KOPT-K1 (cell line): ENCODE results near the gene ZNF107.
"Not testable (repeated sequence)": the region's sequence is repeated elsewhere in the genome, so short reads cannot be mapped to it uniquely, and the experiment has no call there.

Experiments used
- H3K27ac ChIP-seq: fragments of 200-600 bp; sonication (generic); 2 replicates; pipeline ENCODE4 v1.5.1; 2016; ENCODE audit warnings: antibody characterized with exemption, mild to moderate bottlenecking, low read depth, low read length; ENCODE audit not compliant: poor library complexity, severe bottlenecking
- H3K36me3 ChIP-seq: fragments of 200-600 bp; sonication (generic); 2 replicates; pipeline ENCODE4 v1.5.1; 2017; ENCODE audit warnings: antibody characterized with exemption, mild to moderate bottlenecking, low read length, moderate library complexity; ENCODE audit not compliant: insufficient read depth
- H3K9me3 ChIP-seq: fragments of 200-600 bp; sonication (generic); 2 replicates; pipeline ENCODE4 v1.5.1; 2017; ENCODE audit warnings: antibody characterized with exemption, low read length, mild to moderate bottlenecking; ENCODE audit not compliant: insufficient read depth, poor library complexity, severe bottlenecking

Gene ZNF107

DNA sequence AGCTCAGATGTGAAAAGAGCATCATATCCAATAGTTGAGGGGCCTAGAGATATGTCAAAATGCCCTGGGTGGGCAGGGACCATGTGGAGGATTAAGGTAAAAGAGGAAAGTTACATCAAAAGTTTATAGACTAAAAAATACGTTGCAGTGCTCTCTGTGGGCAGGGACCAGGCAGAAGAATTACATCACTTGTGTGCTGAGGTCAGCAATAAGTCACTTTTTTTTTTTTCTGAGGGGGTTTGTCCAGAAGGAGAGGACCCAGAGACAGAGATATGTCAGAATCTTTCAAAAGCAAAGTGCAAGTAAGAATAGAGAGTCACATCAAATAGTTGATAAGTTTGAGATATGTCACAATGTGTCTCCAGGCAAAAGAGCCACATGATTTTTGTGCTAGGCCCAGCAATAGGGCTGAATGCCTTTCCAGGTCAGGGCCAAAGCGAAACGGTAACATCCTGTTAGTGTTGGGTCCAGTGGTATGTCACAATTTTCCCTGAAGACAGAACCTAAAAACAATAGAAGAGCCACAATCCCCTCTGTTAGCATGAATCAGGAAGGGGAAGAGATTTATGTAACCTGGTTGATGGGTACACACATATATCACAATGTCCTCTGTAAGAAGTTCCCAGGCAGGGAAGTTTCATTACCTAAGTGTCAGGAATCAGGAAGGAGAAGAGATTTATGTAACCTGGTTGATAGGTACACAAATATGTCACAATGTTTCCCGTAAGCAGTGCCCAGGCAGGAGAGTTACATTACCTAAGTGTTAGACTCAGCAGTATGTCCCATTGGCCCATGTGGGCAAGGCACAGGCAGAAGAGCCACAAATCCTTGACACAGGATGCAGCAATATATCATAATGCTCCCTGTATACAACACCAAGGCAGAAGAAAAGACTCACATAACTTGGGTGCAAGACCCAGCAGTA, 28.1 kb upstream of the ZNF107 start:
- peaks cover 6% of the 10 kb centered on the region for H3K9me3 ChIP-seq
- no peaks in the 10 kb centered on the region for H3K36me3 ChIP-seq
- no peak overlapping the region for H3K27ac ChIP-seq

DNA sequence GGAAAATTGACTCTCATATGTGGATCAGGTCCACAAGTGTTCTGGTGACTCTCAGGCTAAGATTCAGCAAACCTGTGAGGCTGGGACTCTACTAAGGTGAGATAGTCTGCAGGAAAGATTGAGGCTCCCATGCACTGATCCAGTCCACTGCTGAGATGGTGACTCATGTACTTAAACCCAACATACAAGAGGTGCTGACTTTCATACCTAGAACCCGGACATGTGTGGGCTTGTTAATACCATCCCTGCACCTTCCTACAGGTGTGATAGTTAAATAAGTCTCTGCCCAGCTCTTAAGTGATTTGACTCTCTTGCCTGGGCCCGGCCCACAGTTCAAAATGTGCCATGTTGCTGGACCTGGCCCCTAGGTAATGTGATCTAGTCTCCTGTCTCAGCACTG, 27.1 kb upstream of the ZNF107 start:
- Histone ChIP-seq H3K9me3 (peaks cover 12% of the 10 kb centered on the region), H3K36me3 (no peaks in the 10 kb centered on the region), H3K27ac (no peak overlapping the region)

DNA sequence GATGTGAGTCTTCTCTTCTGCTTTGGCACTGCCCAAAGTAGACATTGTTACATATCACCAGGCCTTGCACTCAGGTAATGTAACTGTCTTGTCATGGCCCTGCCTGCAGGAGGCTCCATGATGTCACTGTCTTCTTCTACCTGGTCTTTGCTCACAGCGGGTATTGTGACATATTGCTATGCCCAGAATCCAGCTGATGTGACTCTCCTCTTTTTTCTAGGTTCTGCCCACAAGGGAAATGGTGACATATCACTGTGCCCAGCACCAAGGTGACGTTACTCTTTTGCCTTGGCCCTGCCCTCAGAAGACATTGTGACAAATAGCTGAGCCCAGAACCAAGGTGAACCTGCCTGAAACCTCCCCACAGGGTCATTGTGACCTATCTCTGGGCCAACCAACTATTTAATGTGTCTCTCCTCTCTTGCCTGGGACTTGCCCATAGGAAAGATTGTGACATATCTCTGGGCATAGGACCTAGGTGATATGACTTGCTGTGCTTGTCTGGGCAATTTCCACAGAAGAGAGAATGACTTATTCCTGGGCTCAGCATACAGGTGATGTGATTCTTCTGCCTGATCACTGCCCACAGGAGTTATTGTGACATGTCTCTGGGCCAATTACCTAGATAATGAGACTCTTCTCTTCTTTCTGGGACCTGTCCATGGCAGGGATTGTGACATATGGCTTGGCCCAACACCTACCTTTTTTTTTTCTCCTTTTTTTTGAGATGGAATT, 26.5 kb upstream of the ZNF107 start:
- no peak overlapping the region for H3K27ac ChIP-seq
- peaks cover 12% of the 10 kb centered on the region for H3K9me3 ChIP-seq
- no peaks in the 10 kb centered on the region for H3K36me3 ChIP-seq

DNA sequence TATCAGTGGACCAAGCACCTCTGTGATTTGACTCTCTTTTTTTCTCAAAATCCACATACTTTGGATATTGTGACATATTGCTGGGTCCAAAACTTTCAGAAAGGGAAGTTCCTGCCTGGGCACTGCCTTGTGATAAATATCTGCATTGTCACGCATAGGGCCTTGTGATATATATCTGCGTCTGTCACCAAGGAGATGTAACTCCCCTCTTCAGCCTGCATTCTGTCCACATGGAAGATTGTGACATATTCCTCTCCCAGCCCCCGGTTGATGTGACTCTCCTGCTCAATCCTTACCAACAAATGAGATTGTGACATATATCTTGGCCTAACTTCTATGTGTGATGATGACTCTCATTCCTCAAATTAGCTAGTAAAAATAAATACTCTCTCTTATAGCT, 25.4 kb upstream of the ZNF107 start:
- Histone ChIP-seq H3K27ac (no peak overlapping the region), H3K9me3 (peaks cover 12% of the 10 kb centered on the region), H3K36me3 (no peaks in the 10 kb centered on the region)

GRCh38 chr7:64642046-64642445, 23.9 kb upstream of the ZNF107 start:
- Histone ChIP-seq H3K36me3 (no peaks in the 10 kb centered on the region), H3K9me3 (peaks cover 8% of the 10 kb centered on the region), H3K27ac (no peak overlapping the region)

GRCh38 chr7:64642875-64643274, 23.1 kb upstream of the ZNF107 start:
- Histone ChIP-seq H3K36me3 (no peaks in the 10 kb centered on the region), H3K27ac (no peak overlapping the region), H3K9me3 (peaks cover 8% of the 10 kb centered on the region)

GRCh38 chr7:64643566-64643965, 22.4 kb upstream of the ZNF107 start:
- peaks cover 8% of the 10 kb centered on the region for H3K9me3 ChIP-seq
- no peaks in the 10 kb centered on the region for H3K36me3 ChIP-seq

GRCh38 chr7:64651203-64651602, 14.7 kb upstream of the ZNF107 start:
- Histone ChIP-seq H3K36me3 (no peaks in the 10 kb centered on the region), H3K27ac (no peak overlapping the region), H3K9me3 (no peaks in the 10 kb centered on the region)

More at GRCh38 chr7:64643566-64643965, 22.4 kb upstream of the ZNF107 start:
- H3K27ac ChIP-seq = no peak overlapping the region

DNA sequence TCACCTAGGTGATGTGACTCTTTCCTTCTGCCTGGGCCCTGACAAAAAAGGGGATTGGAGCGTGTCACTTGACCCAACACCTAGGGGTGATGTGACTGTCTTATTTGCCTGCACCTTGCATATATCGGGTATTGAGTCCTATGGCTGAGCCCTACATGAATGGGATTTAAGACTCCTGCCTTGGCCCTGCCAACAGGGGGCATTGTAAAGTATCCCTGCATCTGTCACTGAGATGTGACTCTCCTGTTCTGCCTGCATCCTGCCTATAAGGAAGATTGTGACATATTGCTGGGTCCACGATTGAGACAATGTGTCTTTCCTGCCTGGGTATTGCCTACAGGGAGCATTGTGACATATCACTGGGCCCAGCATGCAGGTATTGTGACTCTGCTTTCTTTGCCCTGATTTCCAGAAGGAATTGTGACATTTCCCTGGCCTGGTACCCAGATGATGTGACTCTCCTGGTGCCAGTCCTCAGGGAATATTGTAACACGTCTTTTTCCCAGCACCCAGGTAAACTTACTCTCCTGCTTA, 14.2 kb upstream of the ZNF107 start:
- no peak overlapping the region for H3K27ac ChIP-seq
- H3K9me3 ChIP-seq = no peaks in the 10 kb centered on the region
- no peaks in the 10 kb centered on the region for H3K36me3 ChIP-seq

- no peaks in the 10 kb centered on the region for H3K36me3 ChIP-seq
- H3K27ac ChIP-seq = no peak overlapping the region
- no peaks in the 10 kb centered on the region for H3K9me3 ChIP-seq
Measured at GRCh38 chr7:64653721-64654401, 12.1 kb upstream of the ZNF107 start.

DNA sequence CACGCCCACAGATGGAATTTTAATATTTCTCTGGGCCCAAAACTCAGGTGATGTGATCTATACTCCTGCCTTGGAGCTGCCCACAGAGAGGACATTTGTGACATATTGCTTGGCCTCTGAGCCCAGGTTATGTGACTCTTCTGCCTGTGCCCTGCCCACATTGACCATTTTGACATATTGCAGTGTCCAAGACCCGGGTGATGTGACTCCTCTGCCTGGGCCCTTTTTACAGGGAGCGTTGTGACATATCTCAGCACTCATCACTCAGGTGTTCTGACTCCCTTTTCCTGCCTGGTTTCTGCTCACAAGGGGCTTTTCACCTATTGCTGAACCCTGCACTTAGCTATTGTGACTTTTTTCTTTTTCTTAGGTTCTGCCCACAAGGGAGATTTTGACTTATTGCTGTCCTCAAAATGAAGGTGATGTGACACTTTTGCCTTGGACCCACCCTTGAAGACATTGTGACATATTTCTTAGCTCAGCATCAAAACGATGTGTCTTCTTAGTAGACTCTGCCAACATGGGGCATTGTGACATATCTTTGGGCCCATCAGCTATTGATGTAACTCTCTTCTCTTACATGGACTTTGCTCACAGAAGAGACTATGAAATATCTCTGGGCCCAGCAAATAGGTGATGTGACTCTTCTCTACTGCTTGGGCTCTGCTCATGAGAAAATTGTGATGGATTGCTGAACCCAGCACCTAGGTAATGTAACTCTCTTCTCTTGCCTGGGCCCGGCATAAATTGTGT, 11.0 kb upstream of the ZNF107 start:
- Histone ChIP-seq H3K36me3 (no peaks in the 10 kb centered on the region), H3K27ac (no peak overlapping the region), H3K9me3 (no peaks in the 10 kb centered on the region)

DNA sequence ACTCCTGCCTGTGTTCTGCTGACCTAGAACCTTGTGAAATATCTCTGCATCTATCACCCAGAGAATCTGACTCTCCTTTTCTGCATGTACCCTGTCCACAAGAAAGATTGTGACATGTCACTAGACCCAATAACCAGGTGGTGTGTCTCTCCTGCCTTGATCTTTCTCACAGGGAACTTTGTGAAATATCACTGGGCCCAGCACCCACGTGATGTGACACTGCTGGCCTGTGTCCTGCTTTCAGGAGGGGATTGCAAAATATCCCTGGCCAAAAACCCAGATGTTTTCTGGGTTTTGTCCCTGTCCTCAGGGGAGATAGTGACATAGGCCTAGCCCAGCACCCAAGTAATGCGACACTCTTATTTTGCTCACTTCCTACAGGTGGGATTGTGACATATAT, 10.1 kb upstream of the ZNF107 start:
- no peak overlapping the region for H3K27ac ChIP-seq
- H3K36me3 ChIP-seq = no peaks in the 10 kb centered on the region
- no peaks in the 10 kb centered on the region for H3K9me3 ChIP-seq

GRCh38 chr7:64656489-64656888, 9.4 kb upstream of the ZNF107 start:
- Histone ChIP-seq H3K27ac (no peak overlapping the region), H3K9me3 (peaks cover 4% of the 10 kb centered on the region), H3K36me3 (no peaks in the 10 kb centered on the region)

DNA sequence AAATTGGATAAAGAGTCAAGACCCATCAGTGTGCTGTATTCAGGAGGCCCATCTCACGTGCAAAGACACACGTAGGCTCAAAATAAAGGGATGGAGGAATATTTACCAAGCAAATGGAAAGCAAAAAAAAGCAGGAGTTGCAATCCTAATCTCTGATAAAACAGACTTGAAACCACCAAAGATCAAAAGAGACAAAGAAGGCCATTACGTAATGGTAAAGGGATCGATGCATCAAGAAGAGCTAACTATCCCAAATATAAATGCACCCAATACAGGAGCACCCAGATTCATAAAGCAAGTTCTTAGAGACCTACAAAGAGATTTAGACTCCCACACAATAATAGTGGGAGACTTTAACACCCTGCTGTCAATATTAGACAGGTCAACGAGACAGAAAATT, 3.8 kb upstream of the ZNF107 start:
- H3K9me3 ChIP-seq, H3K27ac ChIP-seq, H3K36me3 ChIP-seq: not testable (repeated sequence)
